ENCODE data around the gene COL27A1. TPM values are rescaled to one million over a fixed set of nuclear protein-coding genes. Genes with fewer than 3 reads are reported as not detected.

COL27A1 gene
- total and polyA plus RNA-seq, 2 donors from 2014 or later: 13.6 to 45.6 TPM

- no peak for TF ChIP-seq CTCF (IDR thresholded peaks at IDR 0.05; ENCODE audit: borderline replicate concordance, extremely low read depth, insufficient read depth)
- intact Hi-C loops (cut with DNase I): no loop called here
- no peak overlapping the region for H3K4me3 ChIP-seq (ENCODE audit: low read length in 3 of 3)
- FAIRE-seq: no peak
- H3K27me3 ChIP-seq (ENCODE audit: control insufficient read depth, insufficient read depth, low read length): no peaks in the 10 kb centered on the region
- H3K27ac ChIP-seq (ENCODE audit: low read depth in 2 of 2, low read length in 2 of 2): no peak overlapping the region
- H3K9ac ChIP-seq (ENCODE audit: low read length in 3 of 3): no peak overlapping the region
- H3K4me1 ChIP-seq (ENCODE audit: control insufficient read depth in 2 of 3, insufficient read depth in 2 of 3, low read depth in 1 of 3, low read length in 3 of 3): no peaks in the 10 kb centered on the region
- H3K9me3 ChIP-seq (ENCODE audit: control insufficient read depth in 2 of 3, insufficient read depth in 1 of 3, low read length in 3 of 3): no peaks in the 10 kb centered on the region
- no peak for DNase-seq
- no peaks in the 10 kb centered on the region for H3K36me3 ChIP-seq (ENCODE audit: control insufficient read depth in 2 of 3, insufficient read depth in 3 of 3, low read length in 3 of 3)
Observed at GRCh38 chr9:114264806-114265550, 109.6 kb downstream of the COL27A1 start.

GRCh38 chr9:114266969-114267368 is 111.6 kb downstream of the COL27A1 start:
- no peak for TF ChIP-seq CTCF (IDR thresholded peaks at IDR 0.05; ENCODE audit: borderline replicate concordance, extremely low read depth, insufficient read depth)
- Histone ChIP-seq H3K27ac (ENCODE audit: low read depth in 2 of 2, low read length in 2 of 2) (no peak overlapping the region), H3K9ac (ENCODE audit: low read length in 3 of 3) (no peak overlapping the region), H3K27me3 (ENCODE audit: control insufficient read depth, insufficient read depth, low read length) (no peaks in the 10 kb centered on the region), H3K36me3 (ENCODE audit: control insufficient read depth in 2 of 3, insufficient read depth in 3 of 3, low read length in 3 of 3) (no peaks in the 10 kb centered on the region), H3K4me3 (ENCODE audit: low read length in 3 of 3) (no peak overlapping the region), H3K9me3 (ENCODE audit: control insufficient read depth in 2 of 3, insufficient read depth in 1 of 3, low read length in 3 of 3) (no peaks in the 10 kb centered on the region), H3K4me1 (ENCODE audit: control insufficient read depth in 2 of 3, insufficient read depth in 2 of 3, low read depth in 1 of 3, low read length in 3 of 3) (no peaks in the 10 kb centered on the region)
- no peak for FAIRE-seq
- no peak for DNase-seq
- intact Hi-C loops (cut with DNase I): no loop called here

- no peaks in the 10 kb centered on the region for H3K27me3 ChIP-seq (ENCODE audit: control insufficient read depth, insufficient read depth, low read length)
- H3K36me3 ChIP-seq (ENCODE audit: control insufficient read depth in 2 of 3, insufficient read depth in 3 of 3, low read length in 3 of 3): no peaks in the 10 kb centered on the region
- intact Hi-C loops (cut with DNase I): no loop called here
- FAIRE-seq (no peak), DNase-seq (peak in 1 of 5 donors; percentile 9)
- no peak overlapping the region for H3K4me3 ChIP-seq (ENCODE audit: low read length in 3 of 3)
- H3K9ac ChIP-seq (ENCODE audit: low read length in 3 of 3): no peak overlapping the region
- H3K27ac ChIP-seq (ENCODE audit: low read depth in 2 of 2, low read length in 2 of 2): no peak overlapping the region
- H3K4me1 ChIP-seq (ENCODE audit: control insufficient read depth in 2 of 3, insufficient read depth in 2 of 3, low read depth in 1 of 3, low read length in 3 of 3): no peaks in the 10 kb centered on the region
- no peak for TF ChIP-seq CTCF (IDR thresholded peaks at IDR 0.05; ENCODE audit: borderline replicate concordance, extremely low read depth, insufficient read depth)
- no peaks in the 10 kb centered on the region for H3K9me3 ChIP-seq (ENCODE audit: control insufficient read depth in 2 of 3, insufficient read depth in 1 of 3, low read length in 3 of 3)
Observed at GRCh38 chr9:114269023-114269422, 113.7 kb downstream of the COL27A1 start.

All from kidney (tissue), 14 donors.